Adipocyte (in vitro differentiated cells): ENCODE measurements around the gene MYO18A.

Experiments
- DNase-seq: peaks from one replicate; pipeline ENCODE4 v3.0.0-alpha.2; 2015; ENCODE audit warnings: low read depth
- H3K27me3 ChIP-seq: replicated peaks from 2 replicates; pipeline ENCODE4 v1.7.0; 2013; ENCODE audit warnings: mild to moderate bottlenecking, low read length, moderate library complexity; ENCODE audit not compliant: control insufficient read depth, insufficient read depth
- H3K36me3 ChIP-seq: 2 replicates; pipeline ENCODE4 v1.7.0; 2013; ENCODE audit warnings: low read length, mild to moderate bottlenecking, moderate library complexity; ENCODE audit not compliant: control insufficient read depth, insufficient read depth, severe bottlenecking
- H3K4me1 ChIP-seq: 2 replicates; pipeline ENCODE4 v1.7.0; 2013; ENCODE audit warnings: mild to moderate bottlenecking, low read length, moderate library complexity; ENCODE audit not compliant: control insufficient read depth, insufficient read depth
- H3K4me3 ChIP-seq: 2 replicates; pipeline ENCODE4 v1.7.0; 2013; ENCODE audit warnings: mild to moderate bottlenecking, low read length, moderate library complexity
- H3K9ac ChIP-seq: 2 replicates; pipeline ENCODE4 v1.7.0; 2013; ENCODE audit warnings: mild to moderate bottlenecking, low read length, moderate library complexity
- H3K9me3 ChIP-seq: 2 replicates; pipeline ENCODE4 v1.7.0; 2013; ENCODE audit warnings: mild to moderate bottlenecking, low read length, moderate library complexity; ENCODE audit not compliant: control insufficient read depth

Gene MYO18A

DNA sequence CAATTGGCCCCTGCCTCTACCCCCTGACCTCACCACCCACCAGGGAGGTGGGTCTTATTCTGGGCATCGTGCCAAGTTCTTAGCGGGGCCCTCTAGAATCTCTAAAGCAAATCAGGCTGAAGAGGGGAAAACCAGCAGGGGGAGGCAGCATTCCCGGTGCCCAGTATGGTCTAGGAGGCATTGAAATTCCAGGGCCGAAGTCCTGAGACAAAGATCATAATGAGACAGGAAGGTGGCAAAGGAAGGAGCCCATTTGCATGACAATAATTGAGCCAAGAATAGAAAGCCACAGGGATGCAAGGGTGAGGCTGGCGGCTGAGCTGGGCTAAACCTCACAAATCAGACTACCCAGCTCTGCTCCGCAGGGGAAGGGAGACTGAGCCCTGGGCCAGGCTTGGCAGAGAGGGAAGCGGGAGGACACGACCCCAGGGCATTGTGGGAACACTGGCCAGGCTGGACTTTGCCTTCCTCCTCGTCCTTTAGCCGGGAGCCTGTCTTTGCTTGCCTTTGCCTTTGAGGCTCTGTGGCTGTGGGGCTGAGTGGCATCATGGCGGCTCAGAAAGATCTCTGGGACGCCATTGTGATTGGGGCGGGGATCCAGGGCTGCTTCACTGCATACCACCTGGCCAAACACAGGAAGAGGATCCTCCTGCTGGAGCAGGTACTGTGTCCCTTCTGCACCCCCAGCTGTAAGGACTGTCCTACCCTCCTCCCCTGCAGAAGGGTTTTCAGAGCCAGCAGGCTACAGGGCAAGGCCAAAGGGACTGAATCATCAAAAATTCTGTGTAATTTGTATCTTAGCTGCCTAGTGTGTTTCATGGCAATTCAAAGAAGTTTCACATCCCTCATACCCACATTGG lies 137.3 kb downstream of the MYO18A start, which contains the start of gene PIPOX:
TSS of gene PIPOX (plus strand) at position 463 of the 860 bp plus-strand sequence. CDS start at position 548, 85 bp downstream.
- Histone ChIP-seq H3K4me1 (peaks cover 34% of the 10 kb centered on the region), H3K36me3 (no peaks in the 10 kb centered on the region), H3K27me3 (peaks cover 32% of the 10 kb centered on the region), H3K9me3 (no peaks in the 10 kb centered on the region), H3K4me3 (no peak within 1 kb of the TSS), H3K9ac (no peak within 1 kb of the TSS)
- peak; percentile 20 for DNase-seq

- no peak overlapping the region for H3K9ac ChIP-seq
- no peak for DNase-seq
- H3K4me1 ChIP-seq, result peaks cover 34% of the 10 kb centered on the region
- H3K9me3 ChIP-seq, result peaks cover 2% of the 10 kb centered on the region
- H3K27me3 ChIP-seq, result peaks cover 35% of the 10 kb centered on the region
- H3K4me3 ChIP-seq, result no peak overlapping the region
- no peaks in the 10 kb centered on the region for H3K36me3 ChIP-seq
Observed at GRCh38 chr17:29042026-29042678, 138.0 kb downstream of the MYO18A start.

DNA sequence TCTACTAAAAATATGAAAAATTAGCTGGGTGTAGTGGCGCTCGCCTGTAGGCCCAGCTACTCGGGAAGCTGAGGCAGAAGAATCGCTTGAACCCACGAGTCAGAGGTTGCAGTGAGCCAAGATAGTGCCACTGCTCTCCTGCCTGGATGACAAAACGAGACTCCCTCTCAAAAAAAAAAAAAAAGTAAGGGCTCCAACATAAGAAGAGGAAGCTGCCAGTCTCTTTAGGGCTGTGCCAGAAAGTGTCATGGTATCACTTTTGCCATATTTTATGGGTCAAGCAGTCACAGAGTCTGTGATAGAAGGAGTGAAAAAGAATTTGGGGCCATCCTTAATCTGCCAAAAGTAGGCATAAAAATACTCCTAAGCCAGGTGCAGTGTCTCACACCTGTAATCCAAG lies 138.6 kb downstream of the MYO18A start:
- Histone ChIP-seq H3K4me1 (peaks cover 32% of the 10 kb centered on the region), H3K27me3 (peaks cover 37% of the 10 kb centered on the region), H3K9ac (no peak overlapping the region), H3K4me3 (no peak overlapping the region), H3K9me3 (peaks cover 8% of the 10 kb centered on the region), H3K36me3 (no peaks in the 10 kb centered on the region)
- DNase-seq, result no peak

GRCh38 chr17:29041091-29041490 lies 139.1 kb downstream of the MYO18A start:
- Histone ChIP-seq H3K9ac (no peak overlapping the region), H3K4me3 (no peak overlapping the region), H3K36me3 (no peaks in the 10 kb centered on the region), H3K9me3 (peaks cover 12% of the 10 kb centered on the region), H3K4me1 (peaks cover 27% of the 10 kb centered on the region), H3K27me3 (peaks cover 39% of the 10 kb centered on the region)
- no peak for DNase-seq

GRCh38 chr17:29039764-29040598 lies 140.2 kb downstream of the MYO18A start:
- Histone ChIP-seq H3K4me3 (no peak overlapping the region), H3K27me3 (peaks cover 47% of the 10 kb centered on the region), H3K36me3 (no peaks in the 10 kb centered on the region), H3K9me3 (peaks cover 23% of the 10 kb centered on the region), H3K4me1 (peaks cover 22% of the 10 kb centered on the region), H3K9ac (no peak overlapping the region)
- DNase-seq, result peak; percentile 83

GRCh38 chr17:29038085-29038795 lies 142.0 kb downstream of the MYO18A start:
- H3K9ac ChIP-seq, result no peak overlapping the region
- H3K4me1 ChIP-seq, result peaks cover 21% of the 10 kb centered on the region
- H3K27me3 ChIP-seq, result peaks cover 55% of the 10 kb centered on the region
- no peak overlapping the region for H3K4me3 ChIP-seq
- H3K36me3 ChIP-seq, result no peaks in the 10 kb centered on the region
- DNase-seq, result peak; percentile 13
- peaks cover 41% of the 10 kb centered on the region for H3K9me3 ChIP-seq

DNA sequence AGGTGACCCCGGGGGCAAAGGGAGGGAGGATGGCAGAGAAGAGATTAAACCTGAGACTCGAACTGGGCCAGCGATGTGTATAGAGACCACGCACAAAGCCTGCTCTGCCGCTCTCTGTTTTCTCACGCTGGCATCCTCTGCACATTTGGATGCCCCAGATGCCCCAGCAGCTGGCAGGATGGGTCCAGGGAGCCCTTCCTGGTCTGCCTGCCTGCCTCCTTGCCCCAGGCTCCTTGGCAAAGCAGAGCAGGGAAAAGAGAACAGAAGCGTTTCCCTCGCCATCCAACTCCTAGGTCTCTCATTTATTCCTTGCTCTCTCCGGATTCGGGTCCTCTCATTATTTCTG lies 142.5 kb downstream of the MYO18A start:
- Histone ChIP-seq H3K36me3 (no peaks in the 10 kb centered on the region), H3K4me1 (peaks cover 16% of the 10 kb centered on the region), H3K9ac (no peak overlapping the region), H3K27me3 (peaks cover 60% of the 10 kb centered on the region), H3K9me3 (peaks cover 46% of the 10 kb centered on the region), H3K4me3 (no peak overlapping the region)
- DNase-seq, result no peak

DNA sequence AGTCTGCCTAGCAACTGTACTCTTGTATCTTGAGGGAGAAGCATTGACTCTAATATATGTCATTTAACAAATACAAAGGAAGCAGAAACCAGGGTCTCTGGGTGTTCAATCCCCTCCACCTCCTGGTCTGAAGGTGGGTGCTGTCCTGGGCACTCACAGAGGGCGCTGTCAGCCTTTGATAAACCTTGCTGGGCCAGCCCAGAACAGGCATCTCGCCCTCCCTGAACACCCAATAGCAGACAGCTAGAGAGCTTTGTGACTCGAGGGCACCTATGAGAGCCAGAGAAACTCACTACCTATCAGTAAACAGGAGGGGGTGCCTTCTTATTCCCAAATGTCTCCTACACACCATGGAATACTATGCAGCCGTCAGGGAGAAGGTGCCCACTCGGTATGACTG lies 143.6 kb downstream of the MYO18A start:
- H3K36me3 ChIP-seq, result no peaks in the 10 kb centered on the region
- peaks cover 72% of the 10 kb centered on the region for H3K27me3 ChIP-seq
- no peak overlapping the region for H3K4me3 ChIP-seq
- H3K9me3 ChIP-seq, result peaks cover 53% of the 10 kb centered on the region
- DNase-seq, result no peak
- peaks cover 11% of the 10 kb centered on the region for H3K4me1 ChIP-seq
- no peak overlapping the region for H3K9ac ChIP-seq

GRCh38 chr17:29034510-29034909 lies 145.7 kb downstream of the MYO18A start:
- DNase-seq, result no peak
- Histone ChIP-seq H3K4me3 (no peak overlapping the region), H3K36me3 (no peaks in the 10 kb centered on the region), H3K9ac (no peak overlapping the region), H3K9me3 (peaks cover 54% of the 10 kb centered on the region), H3K4me1 (no peaks in the 10 kb centered on the region), H3K27me3 (peaks cover 88% of the 10 kb centered on the region)

- H3K4me3 ChIP-seq, result no peak overlapping the region
- no peaks in the 10 kb centered on the region for H3K4me1 ChIP-seq
- H3K27me3 ChIP-seq, result peaks cover 88% of the 10 kb centered on the region
- H3K9me3 ChIP-seq, result peaks cover 54% of the 10 kb centered on the region
- DNase-seq, result no peak
- H3K9ac ChIP-seq, result no peak overlapping the region
- H3K36me3 ChIP-seq, result no peaks in the 10 kb centered on the region
Observed at GRCh38 chr17:29032857-29033197, 147.4 kb downstream of the MYO18A start.
